MM.1S (cell line): ENCODE data around the gene PRKCD.

Experiments used
- DNase-seq: peaks from one replicate; pipeline ENCODE4 v3.0.0-alpha.2; 2015
- H2AFZ ChIP-seq: fragments of 300-600 bp; sonication (generic); 2 replicates; pipeline ENCODE4 v1.6.0; 2016; ENCODE audit warnings: antibody characterized with exemption, low read length
- H3F3A ChIP-seq: fragments of 300-600 bp; sonication (generic); 2 replicates; pipeline ENCODE4 v1.6.1; 2016; ENCODE audit warnings: mild to moderate bottlenecking, antibody characterized with exemption, low read length, moderate library complexity, mixed read lengths; ENCODE audit not compliant: insufficient read depth
- H3K27ac ChIP-seq: fragments of 300-600 bp; sonication (generic); 2 replicates; pipeline ENCODE4 v1.5.1; 2016; ENCODE audit warnings: mild to moderate bottlenecking, low read length
- H3K27me3 ChIP-seq: fragments of 300-600 bp; sonication (generic); replicated peaks from 2 replicates; pipeline ENCODE4 v1.6.0; 2016; ENCODE audit warnings: low read length; ENCODE audit not compliant: insufficient read depth
- H3K36me3 ChIP-seq: fragments of 300-600 bp; sonication (generic); replicated peaks from 2 replicates; pipeline ENCODE4 v1.6.1; 2016; ENCODE audit warnings: mild to moderate bottlenecking, low read length, mixed read lengths; ENCODE audit not compliant: insufficient read depth
- H3K4me1 ChIP-seq: fragments of 300-600 bp; sonication (generic); 2 replicates; pipeline ENCODE4 v1.6.1; 2016; ENCODE audit warnings: low read length, mixed read lengths
- H3K4me2 ChIP-seq: fragments of 300-600 bp; sonication (generic); 2 replicates; pipeline ENCODE4 v1.6.0; 2016; ENCODE audit warnings: low read depth, low read length
- H3K4me3 ChIP-seq: fragments of 300-600 bp; sonication (generic); 2 replicates; pipeline ENCODE4 v1.5.1; 2016; ENCODE audit warnings: low read length, mixed read lengths
- H3K79me2 ChIP-seq: fragments of 300-600 bp; sonication (generic); 2 replicates; pipeline ENCODE4 v1.6.1; 2016; ENCODE audit warnings: mixed run types, low read length, mixed read lengths
- H3K9ac ChIP-seq: fragments of 300-600 bp; sonication (generic); 2 replicates; pipeline ENCODE4 v1.6.1; 2016; ENCODE audit warnings: low read length, mixed read lengths
- H3K9me2 ChIP-seq: fragments of 300-600 bp; sonication (generic); replicated peaks from 2 replicates; pipeline ENCODE4 v1.6.1; 2016; ENCODE audit warnings: mild to moderate bottlenecking, low read length, mixed read lengths; ENCODE audit not compliant: insufficient read depth
- H3K9me3 ChIP-seq: fragments of 300-600 bp; sonication (generic); replicated peaks from 2 replicates; pipeline ENCODE4 v1.6.1; 2016; ENCODE audit warnings: mild to moderate bottlenecking, low read length, mixed read lengths; ENCODE audit not compliant: insufficient read depth
- H4K20me1 ChIP-seq: fragments of 300-600 bp; sonication (generic); 2 replicates; pipeline ENCODE4 v1.6.1; 2016; ENCODE audit warnings: mild to moderate bottlenecking, low read length, moderate library complexity, mixed read lengths; ENCODE audit not compliant: insufficient read depth
- EZH2 ChIP-seq: fragments of 300-600 bp; sonication (generic); optimal IDR thresholded peaks from 2 replicates; pipeline ENCODE3; 2017; ENCODE audit warnings: low read depth, mild to moderate bottlenecking, antibody characterized with exemption, low read length, mixed read lengths
- EZH2phosphoT487 ChIP-seq: fragments of 300-600 bp; sonication (generic); IDR thresholded peaks from 2 replicates; pipeline ENCODE4 v1.6.1; 2018; ENCODE audit warnings: antibody characterized with exemption, low read length
- TF ChIP-seq, protein P1 (sequence below): fragments of 300-600 bp; sonication (generic); IDR thresholded peaks from 2 replicates; pipeline ENCODE4 v1.5.1; 2016; ENCODE audit warnings: antibody characterized with exemption, low read length, mixed read lengths

Gene PRKCD

DNA sequence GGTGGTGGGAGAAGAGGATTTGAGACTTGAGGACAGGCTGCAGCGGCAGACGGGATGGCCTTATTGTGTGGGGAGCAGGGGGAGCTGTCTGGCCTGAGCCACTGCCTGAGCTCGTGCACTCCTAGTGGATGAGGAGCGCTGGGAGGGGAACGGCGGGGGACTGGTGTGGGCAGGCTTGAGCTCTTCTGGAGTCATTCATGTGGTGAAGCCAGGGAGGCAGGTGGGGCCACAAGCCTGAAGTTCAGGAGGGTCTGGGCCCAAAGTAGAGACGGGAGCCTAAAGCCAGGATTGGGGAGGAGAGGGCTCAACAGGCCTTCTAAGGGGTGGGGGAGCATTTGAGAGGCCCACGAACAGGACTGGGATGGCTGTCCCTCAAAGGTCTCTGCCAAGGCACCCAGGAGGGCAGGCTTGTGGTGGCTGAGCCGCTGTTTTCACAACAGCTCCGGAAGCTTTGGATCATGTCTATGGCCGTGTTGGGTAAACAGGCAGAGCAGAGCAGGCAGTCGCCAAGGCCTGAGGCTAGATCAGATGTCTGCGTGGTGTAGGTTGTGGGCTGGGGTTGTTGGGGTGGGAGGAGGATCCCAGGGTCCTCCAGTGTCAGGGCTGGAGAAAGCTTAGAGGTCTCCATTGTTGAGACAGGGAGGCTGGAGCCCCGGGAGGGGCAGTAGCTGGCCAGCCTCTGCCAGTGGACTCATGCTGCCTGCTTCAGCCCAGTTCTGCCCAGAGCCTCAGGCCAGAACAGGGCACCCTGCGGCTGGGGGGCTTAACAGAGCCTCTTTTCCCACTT is 8.2 kb downstream of the PRKCD start:
- TF ChIP-seq EZH2phosphoT487: no peak
- TF ChIP-seq EZH2: no peak
- TF ChIP-seq, protein P1, sequence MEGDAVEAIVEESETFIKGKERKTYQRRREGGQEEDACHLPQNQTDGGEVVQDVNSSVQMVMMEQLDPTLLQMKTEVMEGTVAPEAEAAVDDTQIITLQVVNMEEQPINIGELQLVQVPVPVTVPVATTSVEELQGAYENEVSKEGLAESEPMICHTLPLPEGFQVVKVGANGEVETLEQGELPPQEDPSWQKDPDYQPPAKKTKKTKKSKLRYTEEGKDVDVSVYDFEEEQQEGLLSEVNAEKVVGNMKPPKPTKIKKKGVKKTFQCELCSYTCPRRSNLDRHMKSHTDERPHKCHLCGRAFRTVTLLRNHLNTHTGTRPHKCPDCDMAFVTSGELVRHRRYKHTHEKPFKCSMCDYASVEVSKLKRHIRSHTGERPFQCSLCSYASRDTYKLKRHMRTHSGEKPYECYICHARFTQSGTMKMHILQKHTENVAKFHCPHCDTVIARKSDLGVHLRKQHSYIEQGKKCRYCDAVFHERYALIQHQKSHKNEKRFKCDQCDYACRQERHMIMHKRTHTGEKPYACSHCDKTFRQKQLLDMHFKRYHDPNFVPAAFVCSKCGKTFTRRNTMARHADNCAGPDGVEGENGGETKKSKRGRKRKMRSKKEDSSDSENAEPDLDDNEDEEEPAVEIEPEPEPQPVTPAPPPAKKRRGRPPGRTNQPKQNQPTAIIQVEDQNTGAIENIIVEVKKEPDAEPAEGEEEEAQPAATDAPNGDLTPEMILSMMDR: no peak
- H3K9me2 ChIP-seq: no peaks in the 10 kb centered on the region
- no peaks in the 10 kb centered on the region for H3K27me3 ChIP-seq
- H3K4me1 ChIP-seq: peaks cover 53% of the 10 kb centered on the region
- no peak overlapping the region for H3K9ac ChIP-seq
- H3K4me3 ChIP-seq: no peak overlapping the region
- H3F3A ChIP-seq: peaks cover 14% of the 10 kb centered on the region
- H3K4me2 ChIP-seq: peak overlapping the region; percentile 54; the same call in 1 of the 2 replicates
- H2AFZ ChIP-seq: no peak overlapping the region
- DNase-seq: no peak
- H3K79me2 ChIP-seq: peaks cover 66% of the 10 kb centered on the region
- H3K36me3 ChIP-seq: no peaks in the 10 kb centered on the region
- H3K9me3 ChIP-seq: no peaks in the 10 kb centered on the region
- peak overlapping the region; percentile 78; the same call in 1 of the 2 replicates for H3K27ac ChIP-seq
- no peaks in the 10 kb centered on the region for H4K20me1 ChIP-seq

DNA sequence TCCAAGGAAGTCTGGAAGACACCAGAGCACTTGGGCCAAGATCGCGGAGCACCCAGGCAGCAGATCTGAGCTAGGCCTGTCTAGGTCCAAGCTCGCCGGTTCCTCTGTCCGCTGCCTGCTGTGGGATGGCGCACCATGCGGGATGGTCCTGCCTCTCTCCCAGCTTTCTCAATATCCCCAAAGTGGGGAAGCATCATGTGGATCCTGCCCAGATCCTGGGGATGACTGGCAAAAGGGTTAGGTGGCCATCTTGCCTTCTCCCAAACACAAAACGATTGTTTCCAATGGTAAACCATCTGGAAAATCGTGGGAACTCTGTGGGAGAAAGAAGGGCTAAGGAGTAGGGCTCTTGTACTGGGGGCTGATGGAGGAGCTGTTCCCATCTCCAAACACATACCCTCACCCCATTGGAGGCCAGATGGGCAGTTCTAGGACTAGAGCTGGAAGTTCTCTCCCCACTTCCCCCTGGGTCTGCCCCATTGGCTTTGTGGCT is 8.9 kb downstream of the PRKCD start:
- Histone ChIP-seq H3K9me2 (no peaks in the 10 kb centered on the region), H3K79me2 (peaks cover 66% of the 10 kb centered on the region), H3K4me2 (peak overlapping the region; percentile 54; the same call in 1 of the 2 replicates), H3K27ac (peak overlapping the region; percentile 78), H3K27me3 (no peaks in the 10 kb centered on the region), H3K9me3 (no peaks in the 10 kb centered on the region), H3K9ac (no peak overlapping the region), H3K36me3 (no peaks in the 10 kb centered on the region), H4K20me1 (no peaks in the 10 kb centered on the region), H3K4me3 (no peak overlapping the region), H3K4me1 (peaks cover 60% of the 10 kb centered on the region), H2AFZ (no peak overlapping the region), H3F3A (peaks cover 14% of the 10 kb centered on the region)
- no peak for DNase-seq
- TF ChIP-seq EZH2phosphoT487: no peak
- TF ChIP-seq, protein P1: no peak
- TF ChIP-seq EZH2: no peak

DNA sequence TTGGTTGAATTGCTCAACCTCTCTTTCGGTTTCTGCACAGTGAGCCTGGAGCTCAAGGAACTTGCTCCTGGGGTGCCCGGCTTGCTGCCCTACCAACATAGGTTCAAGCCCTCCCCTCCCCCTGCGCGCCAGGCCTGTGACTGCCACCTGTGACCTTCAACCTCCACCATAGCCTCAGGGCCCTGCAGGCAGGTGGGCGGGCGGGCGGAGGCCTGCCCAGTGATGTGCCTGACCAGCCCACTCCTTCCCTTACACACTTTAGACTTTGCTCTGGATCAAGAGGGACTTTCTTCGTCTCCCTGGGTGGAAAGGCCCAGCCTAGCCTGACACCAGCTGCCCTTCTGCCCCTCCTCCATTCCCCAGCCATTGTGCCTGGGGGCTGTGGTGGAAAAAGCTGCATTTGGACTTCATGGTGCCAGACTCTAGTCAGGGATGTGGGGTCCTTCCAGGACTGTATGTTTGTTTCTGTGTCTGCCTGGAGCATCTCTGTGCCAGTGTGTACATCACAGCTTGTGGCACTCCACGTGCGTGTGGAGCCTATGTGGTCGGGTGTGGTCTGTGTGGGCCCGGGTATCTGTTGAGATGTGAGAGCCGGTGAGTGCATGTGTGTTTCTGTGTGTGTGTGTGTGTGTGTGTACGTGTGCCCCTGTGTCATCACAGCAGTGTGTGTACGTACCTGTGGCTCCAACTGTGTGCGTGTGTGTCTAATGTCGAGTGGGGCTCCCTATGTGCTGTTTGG is 9.5 kb downstream of the PRKCD start:
- Histone ChIP-seq H3K27me3 (no peaks in the 10 kb centered on the region), H3K27ac (peak overlapping the region; percentile 78), H3F3A (peaks cover 14% of the 10 kb centered on the region), H2AFZ (peak overlapping the region; percentile 59), H4K20me1 (no peaks in the 10 kb centered on the region), H3K36me3 (no peaks in the 10 kb centered on the region), H3K79me2 (peaks cover 69% of the 10 kb centered on the region), H3K4me2 (peak overlapping the region; percentile 54), H3K9me2 (no peaks in the 10 kb centered on the region), H3K9ac (peak overlapping the region; percentile 41; the same call in 1 of the 2 replicates), H3K4me3 (peak overlapping the region; percentile 9; the same call in 1 of the 2 replicates), H3K4me1 (peaks cover 64% of the 10 kb centered on the region), H3K9me3 (no peaks in the 10 kb centered on the region)
- no peak for TF ChIP-seq EZH2phosphoT487
- no peak for TF ChIP-seq EZH2
- TF ChIP-seq, protein P1: no peak
- DNase-seq: peak; percentile 93
